HEK293 (cell line): Measurements from ENCODE around the gene OR11G2.
"Not testable (repeated sequence)": the region's sequence is repeated elsewhere in the genome, so short reads cannot be mapped to it uniquely, and the experiment has no call there.

Experiments
- CTCF ChIA-PET: fragments of 350-600 bp; formaldehyde crosslinking; extraction: SDS; loops from one replicate; lab custom pipeline; 2021; ENCODE audit warnings: antibody characterized with exemption; lab: Yijun Ruan, JAX
- POLR2A ChIA-PET: fragments of 300-600 bp; formaldehyde crosslinking; extraction: SDS; loops from one replicate; lab custom pipeline; 2020; ENCODE audit warnings: antibody characterized with exemption, inconsistent platforms; lab: Yijun Ruan, JAX
- H3K27ac ChIP-seq: fragments of 200-500 bp; sonication (Bioruptor generic); 2 replicates; pipeline ENCODE4 v1.5.1; 2014; ENCODE audit warnings: low read depth, low read length, control low read depth, inconsistent platforms; ENCODE audit errors: extremely low read depth
- H3K36me3 ChIP-seq, 2 experiments: fragments of 200-500 bp in 1 of 2; sonication (Bioruptor generic) in 1 of 2; 1 replicate in 1 of 2; 2 replicates in 1 of 2; pipeline ENCODE4 v1.5.1; 2014 to 2017; ENCODE audit warnings: inconsistent platforms in 2 of 2, low read length in 2 of 2; ENCODE audit not compliant: control insufficient read depth in 2 of 2, insufficient read depth in 1 of 2
- H3K4me1 ChIP-seq: fragments of 200-500 bp; sonication (Bioruptor generic); 2 replicates; pipeline ENCODE4 v1.5.1; 2014; ENCODE audit warnings: mild to moderate bottlenecking, low read length, inconsistent platforms; ENCODE audit not compliant: control insufficient read depth, insufficient read depth
- H3K4me3 ChIP-seq: 2 replicates; pipeline ENCODE4 v1.5.1; 2011; ENCODE audit warnings: low read depth, mild to moderate bottlenecking, control low read depth, low read length, moderate library complexity
- H3K9me3 ChIP-seq: fragments of 200-500 bp; sonication (Bioruptor generic); 2 replicates; pipeline ENCODE4 v1.5.1; 2014; ENCODE audit warnings: low read depth, low read length, inconsistent platforms; ENCODE audit not compliant: control insufficient read depth, insufficient read depth
- AEBP2 ChIP-seq: fragments of 450-650 bp; formaldehyde crosslinking; IDR thresholded peaks from 2 replicates; pipeline ENCODE4 v1.5.1; 2016; ENCODE audit warnings: missing biosample characterization, missing genetic modification characterization, borderline replicate concordance
- ATF2 ChIP-seq: fragments of 450-650 bp; formaldehyde crosslinking; IDR thresholded peaks from 2 replicates; pipeline ENCODE4 v1.5.1; 2016; ENCODE audit warnings: missing biosample characterization, missing genetic modification characterization, low read depth
- GFI1B ChIP-seq: fragments of 450-650 bp; formaldehyde crosslinking; IDR thresholded peaks from 2 replicates; pipeline ENCODE4 v1.5.1; 2016; ENCODE audit warnings: missing biosample characterization, missing genetic modification characterization
- KLF10 ChIP-seq: fragments of 450-650 bp; IDR thresholded peaks from 2 replicates; pipeline ENCODE4 v1.5.1; 2018; ENCODE audit warnings: missing biosample characterization, mild to moderate bottlenecking, missing genetic modification characterization
- MZF1 ChIP-seq: fragments of 450-650 bp; formaldehyde crosslinking; IDR thresholded peaks from 2 replicates; pipeline ENCODE4 v1.5.1; 2017; ENCODE audit warnings: missing biosample characterization, missing genetic modification characterization, borderline replicate concordance
- PRDM2 ChIP-seq: fragments of 450-650 bp; formaldehyde crosslinking; IDR thresholded peaks from 2 replicates; pipeline ENCODE4 v1.5.1; 2016; ENCODE audit warnings: missing biosample characterization, missing genetic modification characterization, borderline replicate concordance
- ZBTB20 ChIP-seq: fragments of 450-650 bp; formaldehyde crosslinking; IDR thresholded peaks from 2 replicates; pipeline ENCODE4 v1.5.1; 2016; ENCODE audit warnings: missing biosample characterization, missing genetic modification characterization
- ZBTB8A ChIP-seq: fragments of 450-650 bp; formaldehyde crosslinking; IDR thresholded peaks from 2 replicates; pipeline ENCODE4 v1.5.1; 2016; ENCODE audit warnings: missing biosample characterization, missing genetic modification characterization
- ZNF132 ChIP-seq: fragments of 450-650 bp; formaldehyde crosslinking; IDR thresholded peaks from 2 replicates; pipeline ENCODE4 v1.5.1; 2017; ENCODE audit warnings: missing biosample characterization, missing genetic modification characterization, borderline replicate concordance
- ZNF133 ChIP-seq: fragments of 450-650 bp; formaldehyde crosslinking; IDR thresholded peaks from 2 replicates; pipeline ENCODE4 v1.5.1; 2016; ENCODE audit warnings: missing biosample characterization, missing genetic modification characterization
- ZNF266 ChIP-seq: fragments of 450-650 bp; formaldehyde crosslinking; IDR thresholded peaks from 2 replicates; pipeline ENCODE4 v1.5.1; 2016; ENCODE audit warnings: missing biosample characterization, missing genetic modification characterization, low read depth
- ZNF341 ChIP-seq: fragments of 450-650 bp; formaldehyde crosslinking; IDR thresholded peaks from 2 replicates; pipeline ENCODE4; 2016; ENCODE audit warnings: low read depth, missing biosample characterization, missing genetic modification characterization
- ZNF398 ChIP-seq: fragments of 450-650 bp; formaldehyde crosslinking; IDR thresholded peaks from 2 replicates; pipeline ENCODE4 v1.5.1; 2017; ENCODE audit warnings: missing biosample characterization, missing genetic modification characterization
- ZNF449 ChIP-seq: fragments of 450-650 bp; formaldehyde crosslinking; IDR thresholded peaks from 2 replicates; pipeline ENCODE4 v1.5.1; 2017; ENCODE audit warnings: missing biosample characterization, mild to moderate bottlenecking, missing genetic modification characterization, moderate library complexity
- ZNF558 ChIP-seq: fragments of 450-650 bp; formaldehyde crosslinking; IDR thresholded peaks from 2 replicates; pipeline ENCODE4 v1.5.1; 2016; ENCODE audit warnings: missing biosample characterization, missing genetic modification characterization
- ZNF626 ChIP-seq: fragments of 450-650 bp; sonication (Bioruptor Pico); formaldehyde crosslinking; IDR thresholded peaks from 2 replicates; pipeline ENCODE4 v1.5.1; 2018; ENCODE audit warnings: missing biosample characterization, missing genetic modification characterization, inconsistent platforms
- ZNF660 ChIP-seq: fragments of 450-650 bp; IDR thresholded peaks from 2 replicates; pipeline ENCODE4 v1.5.1; 2018; ENCODE audit warnings: missing biosample characterization, mild to moderate bottlenecking, missing genetic modification characterization
- ZNF692 ChIP-seq: fragments of 450-650 bp; formaldehyde crosslinking; IDR thresholded peaks from 2 replicates; pipeline ENCODE4 v1.5.1; 2016; ENCODE audit warnings: missing biosample characterization, missing genetic modification characterization
- ZSCAN5A ChIP-seq: fragments of 450-650 bp; formaldehyde crosslinking; IDR thresholded peaks from 2 replicates; pipeline ENCODE4 v1.5.1; 2016; ENCODE audit warnings: missing biosample characterization, missing genetic modification characterization

OR11G2 gene

GRCh38 chr14:20194101-20194500, 3.4 kb downstream of the OR11G2 start:
- Histone ChIP-seq H3K4me1 (no peaks in the 10 kb centered on the region), H3K36me3 (no peaks in the 10 kb centered on the region), H3K9me3 (no peaks in the 10 kb centered on the region), H3K4me3 (no peak overlapping the region), H3K27ac (no peak overlapping the region)
- POLR2A ChIA-PET, result no interaction called here
- no peak for TF ChIP-seq KLF10 (tag by site-specific recombination)
- no peak for TF ChIP-seq ZNF398 (tag by site-specific recombination)
- TF ChIP-seq AEBP2 (tag by site-specific recombination), result no peak
- TF ChIP-seq ZNF266, result no peak
- no peak for TF ChIP-seq ZNF626
- no peak for TF ChIP-seq GFI1B (tag by site-specific recombination)
- no peak for TF ChIP-seq ATF2 (tag by site-specific recombination)
- no peak for TF ChIP-seq ZNF660 (tag by site-specific recombination)
- no peak for TF ChIP-seq ZBTB20 (tag by site-specific recombination)
- no peak for TF ChIP-seq ZNF449 (tag by site-specific recombination)
- TF ChIP-seq ZNF692 (tag by site-specific recombination), result no peak
- TF ChIP-seq ZNF341 (tag by site-specific recombination), result no peak
- no peak for TF ChIP-seq ZNF133 (tag by site-specific recombination)
- no peak for TF ChIP-seq ZNF132 (tag by site-specific recombination)
- no peak for TF ChIP-seq MZF1 (tag by site-specific recombination)
- TF ChIP-seq ZNF558 (tag by site-specific recombination), result no peak
- TF ChIP-seq PRDM2 (tag by site-specific recombination), result no peak
- no peak for TF ChIP-seq ZSCAN5A (tag by site-specific recombination)
- no peak for TF ChIP-seq ZBTB8A
- CTCF ChIA-PET, result no interaction called here

- POLR2A ChIA-PET, H3K27ac ChIP-seq, H3K4me1 ChIP-seq, H3K4me3 ChIP-seq, CTCF ChIA-PET, H3K9me3 ChIP-seq, H3K36me3 ChIP-seq: not testable (repeated sequence)
Observed at GRCh38 chr14:20195170-20195569, 4.5 kb downstream of the OR11G2 start.
